Uterus (tissue), 4 donors: ENCODE data around the gene VIPR2. TPM values are rescaled to one million over a fixed set of nuclear protein-coding genes. Genes with fewer than 3 reads are reported as not detected.
A peak's percentile ranks its signal among the peaks of the same experiment; 100 is the strongest.

Source experiments
- DNase-seq, 2 donors: peaks; one replicate each; pipeline ENCODE4 v3.0.0-alpha.2; 2019 to 2020
- H3K27ac ChIP-seq, 2 donors: fragments of 200-600 bp; sonication (generic); 1 replicate in 1 of 2; 2 replicates in 1 of 2; pipeline ENCODE4 v1.5.1; 2016 to 2018
- H3K27me3 ChIP-seq, 2 donors: fragments of 200-600 bp; sonication (generic); one replicate each; pipeline ENCODE4 v1.5.1; 2018 to 2019; ENCODE audit warnings: control low read depth in 1 of 2
- H3K36me3 ChIP-seq, 2 donors: fragments of 200-600 bp; sonication (generic); one replicate each; pipeline ENCODE4 v1.5.1; 2019; ENCODE audit warnings: control low read depth in 1 of 2
- H3K4me1 ChIP-seq, 2 donors: fragments of 200-600 bp; sonication (generic); one replicate each; pipeline ENCODE4 v1.5.1; 2018 to 2019; ENCODE audit warnings: control low read depth in 1 of 2
- H3K4me3 ChIP-seq, 2 donors: fragments of 200-600 bp; sonication (generic); 1 replicate in 1 of 2; 2 replicates in 1 of 2; pipeline ENCODE4 v1.5.1; 2018 to 2019; ENCODE audit warnings: mild to moderate bottlenecking in 1 of 2
- H3K9me3 ChIP-seq, 2 donors: fragments of 200-600 bp; sonication (generic); one replicate each; pipeline ENCODE4 v1.5.1; 2019; ENCODE audit warnings: control low read depth in 1 of 2
- CTCF ChIP-seq, 4 experiments: fragments of 200-600 bp in 2 of 4; fragments of 450-650 bp in 2 of 4; sonication (generic) in 2 of 4; IDR thresholded peaks; one replicate each; pipeline ENCODE4 v1.5.1; 2016 to 2019; ENCODE audit warnings: antibody characterized with exemption in 4 of 4, mild to moderate bottlenecking in 2 of 4, moderate library complexity in 1 of 4
- POLR2A ChIP-seq, 2 donors: fragments of 450-650 bp; IDR thresholded peaks; one replicate each; pipeline ENCODE4 v1.6.1; 2016; ENCODE audit warnings: antibody characterized with exemption in 2 of 2, mild to moderate bottlenecking in 1 of 2, moderate library complexity in 1 of 2
- intact Hi-C: fragments of 100-400 bp; cut with DNase I; formaldehyde crosslinking; loops from one replicate; pipeline ENCODE4 v1.15.1; 2023; ENCODE audit warnings: low total_unique reads
- total RNA-seq, 4 donors: library from RNA; depleted of rRNA in 3 of 4; stranded (reverse); fragments of >200 nt in 3 of 4; gene quantifications; one replicate each; pipeline versions ENCODE4 v1.1.0 to v1.2.4, GENCODE V29; 2014 to 2023
- donor health status: DM: yes; HTN: yes; CAD: no.

VIPR2 gene
- total RNA-seq, 4 donors from 2014 or later = 3.1 to 9.8 (median 4.5) TPM

- H3K27ac ChIP-seq = peak overlapping the region in 1 of 2 donors; percentile 80
- DNase-seq = no peak
- intact Hi-C loops = no loop called here
Observed at GRCh38 chr7:159146084-159146858, 1.6 kb upstream of the VIPR2 start.

GRCh38 chr7:159145490-159145855 is 806 bp upstream of the VIPR2 start:
- Histone ChIP-seq H3K36me3 (no peaks in the 10 kb centered on the region), H3K4me1 (peaks cover 0 to 7% of the 10 kb centered on the region in 2 donors), H3K9me3 (no peaks in the 10 kb centered on the region), H3K27me3 (no peaks in the 10 kb centered on the region), H3K4me3 (peak overlapping the region; percentile 51 to 78), H3K27ac (peak overlapping the region; percentile 62 to 80)
- intact Hi-C loops = no loop called here
- peak; percentile 40 to 47 for DNase-seq
- TF ChIP-seq CTCF (IDR thresholded peaks at IDR 0.05) = no peak
- no peak for TF ChIP-seq POLR2A (IDR thresholded peaks at IDR 0.05)

More at GRCh38 chr7:159146084-159146858, 1.6 kb upstream of the VIPR2 start:
- no peaks in the 10 kb centered on the region for H3K36me3 ChIP-seq
- no peak overlapping the region for H3K4me3 ChIP-seq
- H3K27me3 ChIP-seq = no peaks in the 10 kb centered on the region
- no peak for TF ChIP-seq POLR2A (IDR thresholded peaks at IDR 0.05)
- no peak for TF ChIP-seq CTCF (IDR thresholded peaks at IDR 0.05)
- H3K9me3 ChIP-seq = no peaks in the 10 kb centered on the region
- H3K4me1 ChIP-seq = peaks cover 0 to 7% of the 10 kb centered on the region in 2 donors

- intact Hi-C loops = no loop called here
- Histone ChIP-seq H3K4me1 (peaks cover 0 to 7% of the 10 kb centered on the region in 2 donors), H3K4me3 (peak overlapping the region; percentile 51 to 78), H3K27me3 (no peaks in the 10 kb centered on the region), H3K27ac (peak overlapping the region; percentile 62 to 80), H3K36me3 (no peaks in the 10 kb centered on the region), H3K9me3 (no peaks in the 10 kb centered on the region)
- peak in 1 of 2 donors; percentile 52 for DNase-seq
- TF ChIP-seq CTCF (IDR thresholded peaks at IDR 0.05) (no peak), POLR2A (IDR thresholded peaks at IDR 0.05) (no peak)
Observed at GRCh38 chr7:159143780-159144757, 598 bp downstream of the VIPR2 start.

GRCh38 chr7:159142730-159143129 is 1.9 kb downstream of the VIPR2 start:
- peaks cover 0 to 7% of the 10 kb centered on the region in 2 donors for H3K4me1 ChIP-seq
- H3K27ac ChIP-seq = no peak overlapping the region
- H3K4me3 ChIP-seq = no peak overlapping the region
- H3K27me3 ChIP-seq = no peaks in the 10 kb centered on the region
- intact Hi-C loops = no loop called here
- DNase-seq = no peak
- no peaks in the 10 kb centered on the region for H3K36me3 ChIP-seq
- TF ChIP-seq CTCF (IDR thresholded peaks at IDR 0.05) = no peak
- no peak for TF ChIP-seq POLR2A (IDR thresholded peaks at IDR 0.05)
- H3K9me3 ChIP-seq = no peaks in the 10 kb centered on the region
